ENCODE measurements around the gene JUP.

GRCh38 chr17:41810659-41811548, 24.4 kb upstream of the JUP start:
- TF ChIP-seq POLR2A (IDR thresholded peaks at IDR 0.05) (no peak), CTCF (IDR thresholded peaks at IDR 0.05) (no peak)
